Activated naive CD8-positive, alpha-beta T cell (primary cell): ENCODE data around the gene DHX32.
"Not testable (repeated sequence)": the region's sequence is repeated elsewhere in the genome, so short reads cannot be mapped to it uniquely, and the experiment has no call there.

Experiments
- H3K27ac Mint-ChIP-seq: one replicate; pipeline ENCODE4 v1.8.0; 2021; ENCODE audit warnings: mixed read lengths
- H3K27me3 Mint-ChIP-seq: one replicate; pipeline ENCODE4 v1.8.0; 2021; ENCODE audit warnings: mixed read lengths
- H3K36me3 Mint-ChIP-seq: one replicate; pipeline ENCODE4 v1.8.0; 2021; ENCODE audit warnings: mixed read lengths
- H3K4me1 Mint-ChIP-seq: one replicate; pipeline ENCODE4 v1.8.0; 2021; ENCODE audit warnings: low read depth, mixed read lengths
- H3K4me3 Mint-ChIP-seq: one replicate; pipeline ENCODE4 v1.8.0; 2021; ENCODE audit warnings: mild to moderate bottlenecking, mixed read lengths
- H3K9me3 Mint-ChIP-seq: one replicate; pipeline ENCODE4 v1.8.0; 2021; ENCODE audit warnings: low read depth, mixed read lengths

Gene DHX32

GRCh38 chr10:125881192-125881591 is at the start of gene DHX32:
TSS of gene DHX32 (minus strand) at chr10:125881292. CDS start at chr10:125880824, 468 bp downstream.
- Mint-ChIP-seq H3K4me3 (no peak within 1 kb of the TSS), H3K36me3 (peaks cover 22% of the 10 kb centered on the region), H3K27ac (no peak within 1 kb of the TSS), H3K4me1 (no peaks in the 10 kb centered on the region), H3K9me3 (no peaks in the 10 kb centered on the region), H3K27me3 (no peaks in the 10 kb centered on the region)

GRCh38 chr10:125929618-125930017 is 48.5 kb upstream of the DHX32 start:
- Mint-ChIP-seq H3K4me3 (no peak overlapping the region), H3K27ac (no peak overlapping the region), H3K36me3 (no peaks in the 10 kb centered on the region), H3K9me3 (peaks cover 9% of the 10 kb centered on the region), H3K4me1 (no peaks in the 10 kb centered on the region), H3K27me3 (peaks cover 12% of the 10 kb centered on the region)

- peaks cover 9% of the 10 kb centered on the region for H3K9me3 Mint-ChIP-seq
- no peak overlapping the region for H3K4me3 Mint-ChIP-seq
- no peaks in the 10 kb centered on the region for H3K36me3 Mint-ChIP-seq
- H3K27me3 Mint-ChIP-seq, result peaks cover 10% of the 10 kb centered on the region
- H3K27ac Mint-ChIP-seq, result no peak overlapping the region
- no peaks in the 10 kb centered on the region for H3K4me1 Mint-ChIP-seq
These were observed 48.0 kb upstream of the DHX32 start for GRCh38 chr10:125928928-125929585.

- H3K4me1 Mint-ChIP-seq, H3K27me3 Mint-ChIP-seq, H3K9me3 Mint-ChIP-seq, H3K27ac Mint-ChIP-seq, H3K36me3 Mint-ChIP-seq, H3K4me3 Mint-ChIP-seq: not testable (repeated sequence)
These were observed 46.2 kb upstream of the DHX32 start for GRCh38 chr10:125927265-125927664.

- no peaks in the 10 kb centered on the region for H3K27me3 Mint-ChIP-seq
- no peak overlapping the region for H3K4me3 Mint-ChIP-seq
- no peak overlapping the region for H3K27ac Mint-ChIP-seq
- H3K36me3 Mint-ChIP-seq, result no peaks in the 10 kb centered on the region
- no peaks in the 10 kb centered on the region for H3K4me1 Mint-ChIP-seq
- H3K9me3 Mint-ChIP-seq, result no peaks in the 10 kb centered on the region
These were observed 45.2 kb upstream of the DHX32 start for GRCh38 chr10:125926247-125926646.

- H3K27ac Mint-ChIP-seq, result no peak overlapping the region
- H3K27me3 Mint-ChIP-seq, result no peaks in the 10 kb centered on the region
- H3K4me3 Mint-ChIP-seq, result no peak overlapping the region
- H3K36me3 Mint-ChIP-seq, result no peaks in the 10 kb centered on the region
- H3K9me3 Mint-ChIP-seq, result no peaks in the 10 kb centered on the region
- no peaks in the 10 kb centered on the region for H3K4me1 Mint-ChIP-seq
These were observed 44.3 kb upstream of the DHX32 start for GRCh38 chr10:125925262-125925834.

- H3K4me1 Mint-ChIP-seq, H3K9me3 Mint-ChIP-seq, H3K27ac Mint-ChIP-seq, H3K36me3 Mint-ChIP-seq, H3K4me3 Mint-ChIP-seq, H3K27me3 Mint-ChIP-seq: not testable (repeated sequence)
These were observed 40.7 kb upstream of the DHX32 start for GRCh38 chr10:125921643-125922306.

- not testable (repeated sequence) for H3K4me1 Mint-ChIP-seq, H3K9me3 Mint-ChIP-seq, H3K27me3 Mint-ChIP-seq, H3K27ac Mint-ChIP-seq, H3K36me3 Mint-ChIP-seq, H3K4me3 Mint-ChIP-seq
These were observed 36.7 kb upstream of the DHX32 start for GRCh38 chr10:125917704-125918361.

- Mint-ChIP-seq H3K4me1 (no peaks in the 10 kb centered on the region), H3K27ac (no peak overlapping the region), H3K27me3 (no peaks in the 10 kb centered on the region), H3K36me3 (no peaks in the 10 kb centered on the region), H3K9me3 (no peaks in the 10 kb centered on the region), H3K4me3 (no peak overlapping the region)
These were observed 35.9 kb upstream of the DHX32 start for GRCh38 chr10:125916977-125917376.

- not testable (repeated sequence) for H3K27me3 Mint-ChIP-seq, H3K4me1 Mint-ChIP-seq, H3K27ac Mint-ChIP-seq, H3K4me3 Mint-ChIP-seq, H3K36me3 Mint-ChIP-seq, H3K9me3 Mint-ChIP-seq
These were observed 32.2 kb upstream of the DHX32 start for GRCh38 chr10:125913277-125913676.

GRCh38 chr10:125911990-125912389 is 30.9 kb upstream of the DHX32 start:
- Mint-ChIP-seq H3K27me3 (no peaks in the 10 kb centered on the region), H3K9me3 (no peaks in the 10 kb centered on the region), H3K4me3 (no peak overlapping the region), H3K4me1 (no peaks in the 10 kb centered on the region), H3K27ac (no peak overlapping the region), H3K36me3 (peaks cover 3% of the 10 kb centered on the region)

- Mint-ChIP-seq H3K9me3 (no peaks in the 10 kb centered on the region), H3K36me3 (peaks cover 3% of the 10 kb centered on the region), H3K4me3 (no peak overlapping the region), H3K27me3 (no peaks in the 10 kb centered on the region), H3K4me1 (no peaks in the 10 kb centered on the region), H3K27ac (no peak overlapping the region)
These were observed 30.1 kb upstream of the DHX32 start for GRCh38 chr10:125911145-125911544.

- H3K9me3 Mint-ChIP-seq, H3K4me3 Mint-ChIP-seq, H3K27ac Mint-ChIP-seq, H3K36me3 Mint-ChIP-seq, H3K27me3 Mint-ChIP-seq, H3K4me1 Mint-ChIP-seq: not testable (repeated sequence)
These were observed 28.4 kb upstream of the DHX32 start for GRCh38 chr10:125909491-125909890.

- not testable (repeated sequence) for H3K9me3 Mint-ChIP-seq, H3K36me3 Mint-ChIP-seq, H3K4me1 Mint-ChIP-seq, H3K27me3 Mint-ChIP-seq, H3K27ac Mint-ChIP-seq, H3K4me3 Mint-ChIP-seq
These were observed 27.7 kb upstream of the DHX32 start for GRCh38 chr10:125908813-125909212.

GRCh38 chr10:125907598-125907997 is 26.5 kb upstream of the DHX32 start:
- H3K27ac Mint-ChIP-seq, H3K36me3 Mint-ChIP-seq, H3K4me3 Mint-ChIP-seq, H3K9me3 Mint-ChIP-seq, H3K4me1 Mint-ChIP-seq, H3K27me3 Mint-ChIP-seq: not testable (repeated sequence)
